PC-3 (cell line): ENCODE measurements around the gene SLC44A5.
"Not testable (repeated sequence)": the region's sequence is repeated elsewhere in the genome, so short reads cannot be mapped to it uniquely, and the experiment has no call there.

Source experiments
- CTCF ChIP-seq: fragments of 300-600 bp; sonication (generic); conservative IDR thresholded peaks from 2 replicates; pipeline ENCODE4 v1.5.1; 2017; ENCODE audit warnings: antibody characterized with exemption, low read depth, mild to moderate bottlenecking, low read length
- EZH2phosphoT487 ChIP-seq: fragments of 300-600 bp; sonication (generic); IDR thresholded peaks from 2 replicates; pipeline ENCODE4 v1.6.1; 2018; ENCODE audit warnings: mild to moderate bottlenecking, antibody characterized with exemption, low read length, borderline replicate concordance

- not testable (repeated sequence) for TF ChIP-seq EZH2phosphoT487, CTCF
Measured at GRCh38 chr1:75647183-75647582, 36.3 kb upstream of the SLC44A5 start.
